GM21737 (cell line): ENCODE results near the gene DPYD.

ENCODE experiments used
- ATAC-seq: cut with Tn5 transposase; IDR thresholded peaks from one replicate; pipeline ENCODE4 v1.9.1; 2021; ENCODE audit warnings: mild to moderate bottlenecking, moderate library complexity; ENCODE audit not compliant: unreplicated experiment

DPYD gene

GRCh38 chr1:97630948-97631347, 289.9 kb downstream of the DPYD start:
- ATAC-seq = no peak

- no peak for ATAC-seq
Observed at GRCh38 chr1:97630281-97630680, 290.6 kb downstream of the DPYD start.

DNA sequence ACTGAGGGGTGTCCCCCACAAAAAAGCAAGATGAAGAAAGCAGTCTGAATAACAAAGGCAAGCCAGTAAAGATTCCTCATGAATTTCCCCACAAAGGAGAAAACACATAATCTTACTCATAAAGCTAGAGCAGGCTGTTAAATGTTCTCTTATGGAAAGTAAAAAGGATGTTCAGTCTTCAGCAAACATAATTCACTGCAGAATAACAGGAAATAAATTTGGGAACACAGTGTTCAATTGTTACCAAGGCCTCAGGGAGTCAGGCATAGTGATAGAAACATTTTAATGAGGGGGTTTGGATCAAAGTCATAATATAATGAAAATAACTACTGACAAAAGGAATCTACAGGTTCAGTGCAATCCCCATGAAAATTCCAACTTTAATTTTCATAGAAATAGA, 297.6 kb downstream of the DPYD start:
- no peak for ATAC-seq

- ATAC-seq = no peak
Observed at GRCh38 chr1:97621955-97622354, 298.9 kb downstream of the DPYD start.

- ATAC-seq = no peak
Observed at GRCh38 chr1:97619706-97620105, 301.1 kb downstream of the DPYD start.

DNA sequence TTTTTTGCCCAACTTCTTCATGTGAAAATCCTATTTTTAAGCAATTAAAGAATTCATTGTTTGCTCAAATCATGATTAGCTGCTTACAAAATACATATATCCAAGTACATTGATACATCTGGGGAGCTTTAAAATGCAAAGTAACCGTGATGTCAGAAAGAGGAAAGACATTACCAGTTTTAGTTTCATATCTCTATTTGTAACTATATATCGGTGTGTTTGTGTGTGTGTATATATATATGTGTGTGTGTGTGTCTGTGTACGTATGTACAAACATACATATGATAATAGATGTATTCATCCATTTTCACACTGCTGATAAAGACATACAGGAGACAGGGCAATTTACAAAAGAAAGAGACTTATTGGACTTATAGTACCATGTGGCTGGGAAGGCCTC, 310.1 kb downstream of the DPYD start:
- no peak for ATAC-seq

- ATAC-seq = no peak
Observed at GRCh38 chr1:97610102-97610501, 310.7 kb downstream of the DPYD start.

- no peak for ATAC-seq
Observed at GRCh38 chr1:97608272-97608671, 312.6 kb downstream of the DPYD start.

GRCh38 chr1:97603776-97604175, 317.1 kb downstream of the DPYD start:
- no peak for ATAC-seq

- ATAC-seq = no peak
Observed at GRCh38 chr1:97603218-97603617, 317.6 kb downstream of the DPYD start.

- ATAC-seq = no peak
Observed at GRCh38 chr1:97599447-97599846, 321.4 kb downstream of the DPYD start.

GRCh38 chr1:97593192-97593591, 327.6 kb downstream of the DPYD start:
- ATAC-seq = no peak

DNA sequence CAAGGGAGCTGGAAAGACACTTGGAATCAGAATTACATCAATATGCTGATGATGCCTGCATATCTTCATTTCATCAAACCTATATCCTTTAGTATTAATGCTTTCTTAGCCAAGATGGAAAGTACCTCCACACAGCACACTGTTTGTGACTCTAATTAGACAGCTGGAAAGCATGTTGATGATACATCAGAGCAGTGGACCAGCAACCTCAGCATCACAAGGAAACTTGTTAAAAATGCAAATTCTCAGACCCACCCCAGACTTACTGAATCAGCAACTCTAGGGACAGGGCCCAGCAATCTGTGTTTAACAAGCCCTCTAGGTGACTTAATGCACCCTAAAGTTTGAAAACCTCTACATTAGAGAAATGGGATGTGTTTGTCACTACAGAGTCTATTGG, 332.1 kb downstream of the DPYD start:
- ATAC-seq = no peak

- no peak for ATAC-seq
Observed at GRCh38 chr1:97581614-97582051, 339.2 kb downstream of the DPYD start.

DNA sequence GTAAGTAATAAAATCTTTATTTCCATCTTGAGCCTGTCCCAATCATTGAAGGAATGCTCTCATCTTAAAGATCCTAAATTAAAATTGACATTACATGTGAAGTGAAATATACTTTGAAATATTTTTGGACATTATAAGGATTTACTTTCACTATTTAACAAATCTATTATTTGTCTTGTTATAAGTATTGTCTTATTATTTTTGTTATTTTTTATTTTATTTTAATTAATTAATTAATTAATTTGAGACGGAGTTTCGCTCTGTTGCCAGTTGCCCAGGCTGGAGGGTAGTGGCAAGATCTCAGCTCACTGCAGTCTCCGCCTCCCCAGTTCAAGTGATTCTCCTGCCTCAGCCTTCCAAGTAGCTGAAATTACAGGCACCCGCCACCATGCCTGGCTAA, 343.2 kb downstream of the DPYD start:
- no peak for ATAC-seq

DNA sequence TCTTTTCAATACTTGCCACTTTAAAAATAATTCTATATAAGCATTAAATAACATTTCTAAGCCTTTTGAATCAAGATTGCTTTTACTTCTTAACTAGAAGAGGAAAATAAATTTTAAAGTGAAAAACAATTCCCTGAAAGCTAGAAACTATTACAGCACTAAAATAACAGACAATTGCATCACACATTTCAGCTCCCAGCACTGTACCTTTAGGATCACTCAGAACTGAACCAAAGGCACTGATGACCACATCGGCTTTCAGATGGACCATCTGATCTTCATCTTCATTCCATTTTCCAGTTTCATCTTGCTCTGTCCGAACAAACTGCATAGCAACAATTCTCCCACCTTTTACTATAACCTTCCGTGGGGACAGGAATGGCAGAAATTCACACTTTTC, 347.3 kb downstream of the DPYD start:
- ATAC-seq = no peak

DNA sequence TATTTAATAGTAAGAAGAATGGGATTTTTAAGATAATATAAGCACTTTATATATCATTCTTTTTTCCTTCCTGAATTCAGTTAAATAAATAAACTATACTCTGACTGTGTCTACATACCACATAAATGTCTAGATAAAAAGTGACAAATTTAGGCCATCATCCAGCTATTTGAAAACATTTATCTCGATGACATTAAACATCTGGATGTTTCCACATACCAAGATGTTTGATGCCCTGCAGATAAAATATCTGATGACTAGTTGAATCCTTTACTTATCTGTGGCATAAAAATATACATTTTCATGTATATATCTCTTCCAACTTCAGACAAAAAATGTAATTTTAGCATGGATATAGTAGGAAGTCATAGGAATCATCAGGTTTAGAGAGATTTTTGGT, 348.3 kb downstream of the DPYD start:
- no peak for ATAC-seq

GRCh38 chr1:97571760-97572159, 349.1 kb downstream of the DPYD start:
- no peak for ATAC-seq

DNA sequence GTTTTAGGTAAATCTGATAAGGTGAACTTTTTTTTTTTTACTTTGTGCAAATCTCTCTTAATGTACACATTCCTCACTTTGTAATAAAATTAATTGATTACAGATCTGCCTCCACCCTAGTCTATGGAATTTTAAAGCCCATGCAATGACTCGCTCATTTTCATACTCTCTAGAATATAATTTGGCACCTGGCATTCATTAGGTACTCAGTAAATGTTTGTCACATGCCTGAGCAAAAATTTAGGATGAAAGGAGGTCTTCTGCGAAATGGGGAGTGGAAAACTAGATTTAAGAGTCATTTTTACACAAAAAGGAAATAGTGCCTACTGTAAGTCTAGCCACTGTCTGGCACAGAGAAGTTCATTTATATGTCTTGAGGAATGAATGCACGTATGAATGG, 350.1 kb downstream of the DPYD start:
- no peak for ATAC-seq

GRCh38 chr1:97567000-97567749, 353.7 kb downstream of the DPYD start:
- ATAC-seq = no peak

DNA sequence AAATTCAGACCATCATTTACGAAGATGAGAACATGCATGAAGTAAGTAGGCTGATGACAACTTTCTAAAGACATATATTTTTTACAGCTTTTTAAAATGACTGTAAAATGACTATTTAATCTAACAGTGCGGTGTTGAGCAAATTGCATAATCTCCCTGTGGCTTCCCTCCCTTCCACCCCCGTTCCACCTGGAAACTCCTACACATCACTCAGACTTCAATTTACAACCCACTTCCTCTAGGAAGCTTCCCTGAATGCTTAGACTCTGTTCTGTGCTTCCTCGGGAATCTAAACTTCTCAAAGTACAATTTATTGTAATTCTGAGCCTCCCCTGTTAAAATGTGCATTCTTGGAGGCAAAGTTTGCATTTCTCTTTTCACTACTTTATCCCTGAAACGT, 354.9 kb downstream of the DPYD start:
- no peak for ATAC-seq

DNA sequence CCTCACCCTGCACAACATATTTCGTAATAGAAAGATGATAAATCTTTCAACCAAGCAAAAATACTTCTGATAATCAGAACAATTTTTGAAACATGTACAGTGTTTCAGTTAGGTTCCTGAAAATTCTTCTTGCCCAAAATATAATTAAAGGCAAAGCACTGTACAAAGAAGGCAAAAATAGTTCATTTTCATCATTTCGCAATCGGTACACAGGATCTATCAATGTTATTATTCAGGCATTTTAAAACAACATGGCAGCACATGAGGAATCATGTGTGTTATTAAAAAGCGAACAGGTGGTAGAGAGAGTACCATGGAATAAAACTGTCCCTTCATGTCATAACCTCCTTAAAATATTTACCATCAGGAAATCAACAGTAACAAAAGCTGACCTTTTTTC, 356.9 kb downstream of the DPYD start:
- no peak for ATAC-seq

- no peak for ATAC-seq
Observed at GRCh38 chr1:97562081-97562480, 358.8 kb downstream of the DPYD start.
